Prostate gland (tissue), 2 donors: ENCODE data around the gene KCNAB1. TPM values are rescaled to one million over a fixed set of nuclear protein-coding genes. Genes with fewer than 3 reads are reported as not detected.
A peak's percentile ranks its signal among the peaks of the same experiment; 100 is the strongest.

ENCODE experiments used
- DNase-seq: peaks from one replicate; pipeline ENCODE4 v3.0.0-alpha.2; 2019; ENCODE audit warnings: low spot score
- H3K27ac ChIP-seq, 2 donors: fragments of 200-600 bp; sonication (generic); 2 replicates each; pipeline ENCODE4 v1.5.1; 2017 to 2019
- H3K27me3 ChIP-seq: fragments of 200-600 bp; sonication (generic); replicated peaks from 2 replicates; pipeline ENCODE4 v1.5.1; 2019; ENCODE audit not compliant: insufficient read depth
- H3K36me3 ChIP-seq, 2 donors: fragments of 200-600 bp; sonication (generic); 1 replicate in 1 of 2; 2 replicates in 1 of 2; pipeline versions ENCODE4 v1.5.1 to v1.8.1; 2017 to 2019
- H3K4me1 ChIP-seq: fragments of 200-600 bp; sonication (generic); replicated peaks from 2 replicates; pipeline ENCODE4 v1.5.1; 2019
- H3K4me3 ChIP-seq, 2 donors: fragments of 200-600 bp; sonication (generic); 2 replicates each; pipeline ENCODE4 v1.5.1; 2017 to 2019
- H3K9me3 ChIP-seq: fragments of 200-600 bp; sonication (generic); 2 replicates; pipeline ENCODE4 v1.5.1; 2017
- CTCF ChIP-seq, 4 experiments: fragments of 200-600 bp in 2 of 4; fragments of 450-650 bp in 2 of 4; sonication (generic) in 2 of 4; IDR thresholded peaks; 1 replicate in 3 of 4; 2 replicates in 1 of 4; pipeline ENCODE4 v1.5.1; 2016 to 2019; ENCODE audit warnings: antibody characterized with exemption in 4 of 4, mild to moderate bottlenecking in 2 of 4, moderate library complexity in 2 of 4
- POLR2A ChIP-seq: fragments of 450-650 bp; IDR thresholded peaks from one replicate; pipeline ENCODE4 v1.6.1; 2016; ENCODE audit warnings: antibody characterized with exemption, mild to moderate bottlenecking
- POLR2AphosphoS5 ChIP-seq: sonication (generic); formaldehyde crosslinking; IDR thresholded peaks from one replicate; pipeline ENCODE4 v1.6.1; 2017; ENCODE audit warnings: antibody characterized with exemption
- WGBS: methylation state at CpG from one replicate; pipeline ENCODE4 v1.1.5; 2018; 5-methylcytosine and 5-hydroxymethylcytosine counted together
- intact Hi-C: fragments of 100-400 bp; cut with DNase I; formaldehyde crosslinking; loops from one replicate; pipeline ENCODE4 v1.14.2; 2022
- total RNA-seq, 2 donors: library from RNA; depleted of rRNA; stranded (reverse); fragments of >200 nt; gene quantifications; one replicate each; pipeline ENCODE4 v1.1.0, GENCODE V29; 2016

KCNAB1 gene
- total RNA-seq, 2 donors from 2014 or later: 5.2 to 9.5 TPM

GRCh38 chr3:156166808-156167207 is 46.4 kb downstream of the KCNAB1 start:
- Histone ChIP-seq H3K27me3 (no peaks in the 10 kb centered on the region), H3K36me3 (no peaks in the 10 kb centered on the region), H3K27ac (no peak overlapping the region), H3K9me3 (no peaks in the 10 kb centered on the region), H3K4me1 (no peaks in the 10 kb centered on the region), H3K4me3 (no peak overlapping the region)
- DNase-seq: no peak
- WGBS: 78% methylated on average over 4 of the region's 4 CpGs
- intact Hi-C loops: no loop called here
- no peak for TF ChIP-seq POLR2A
- TF ChIP-seq POLR2AphosphoS5: no peak
- TF ChIP-seq CTCF (IDR thresholded peaks at IDR 0.05): no peak

- Histone ChIP-seq H3K27me3 (no peaks in the 10 kb centered on the region), H3K4me3 (no peak overlapping the region), H3K36me3 (no peaks in the 10 kb centered on the region), H3K27ac (no peak overlapping the region), H3K4me1 (no peaks in the 10 kb centered on the region), H3K9me3 (no peaks in the 10 kb centered on the region)
- TF ChIP-seq CTCF (IDR thresholded peaks at IDR 0.05): no peak
- no peak for TF ChIP-seq POLR2A
- TF ChIP-seq POLR2AphosphoS5: no peak
- intact Hi-C loops: no loop called here
- no peak for DNase-seq
Observed at GRCh38 chr3:156170571-156170970, 50.2 kb downstream of the KCNAB1 start.

- Histone ChIP-seq H3K4me3 (no peak overlapping the region), H3K4me1 (no peaks in the 10 kb centered on the region), H3K27ac (no peak overlapping the region), H3K9me3 (no peaks in the 10 kb centered on the region), H3K27me3 (no peaks in the 10 kb centered on the region), H3K36me3 (no peaks in the 10 kb centered on the region)
- WGBS: 49% methylated on average over 5 of the region's 5 CpGs
- intact Hi-C loops: no loop called here
- TF ChIP-seq POLR2AphosphoS5 (peak; percentile 51), POLR2A (no peak), CTCF (IDR thresholded peaks at IDR 0.05) (no peak)
- DNase-seq: no peak
Observed at GRCh38 chr3:156171281-156172267, 51.2 kb downstream of the KCNAB1 start.

GRCh38 chr3:156172536-156172935 is 52.2 kb downstream of the KCNAB1 start:
- H3K27ac ChIP-seq: no peak overlapping the region
- TF ChIP-seq CTCF (IDR thresholded peaks at IDR 0.05): no peak
- TF ChIP-seq POLR2AphosphoS5: no peak
- no peak for TF ChIP-seq POLR2A
- H3K36me3 ChIP-seq: no peaks in the 10 kb centered on the region
- H3K4me1 ChIP-seq: no peaks in the 10 kb centered on the region
- DNase-seq: no peak
- intact Hi-C loops: no loop called here
- WGBS: 95% methylated on average over 5 of the region's 5 CpGs
- no peaks in the 10 kb centered on the region for H3K27me3 ChIP-seq
- no peaks in the 10 kb centered on the region for H3K9me3 ChIP-seq
- no peak overlapping the region for H3K4me3 ChIP-seq
